ENCODE measurements around the gene GRIP2.

Gene GRIP2

GRCh38 chr3:14448756-14449727 lies 91.1 kb downstream of the GRIP2 start:
- DNase-seq = no peak

GRCh38 chr3:14448063-14448462 lies 92.1 kb downstream of the GRIP2 start:
- DNase-seq = no peak

- no peak for DNase-seq
Observed at GRCh38 chr3:14446988-14447570, 93.1 kb downstream of the GRIP2 start.

- DNase-seq = no peak
Observed at GRCh38 chr3:14445773-14446172, 94.4 kb downstream of the GRIP2 start.

- no peak for DNase-seq
Observed at GRCh38 chr3:14444380-14444779, 95.8 kb downstream of the GRIP2 start.

- no peak for DNase-seq
Observed at GRCh38 chr3:14441920-14442300, 98.2 kb downstream of the GRIP2 start.

- no peak for DNase-seq
Observed at GRCh38 chr3:14441240-14441919, 98.8 kb downstream of the GRIP2 start.

GRCh38 chr3:14440531-14441239 lies 99.5 kb downstream of the GRIP2 start:
- DNase-seq = no peak

- DNase-seq = no peak
Observed at GRCh38 chr3:14440168-14440518, 100.0 kb downstream of the GRIP2 start.

- no peak for DNase-seq
Observed at GRCh38 chr3:14439501-14440167, 100.5 kb downstream of the GRIP2 start.

Data from activated CD8-positive, alpha-beta memory T cell treated with anti-CD3 and anti-CD28 coated beads, Interleukin-2, amount 50 U/mL, for 48 hours (primary cell).